ENCODE measurements around the gene MMEL1. TPM values are rescaled to one million over a fixed set of nuclear protein-coding genes. Genes with fewer than 3 reads are reported as not detected.

MMEL1 gene
- polyA plus RNA-seq, 1 donor from 2014 or later, result 5.2 TPM

DNA sequence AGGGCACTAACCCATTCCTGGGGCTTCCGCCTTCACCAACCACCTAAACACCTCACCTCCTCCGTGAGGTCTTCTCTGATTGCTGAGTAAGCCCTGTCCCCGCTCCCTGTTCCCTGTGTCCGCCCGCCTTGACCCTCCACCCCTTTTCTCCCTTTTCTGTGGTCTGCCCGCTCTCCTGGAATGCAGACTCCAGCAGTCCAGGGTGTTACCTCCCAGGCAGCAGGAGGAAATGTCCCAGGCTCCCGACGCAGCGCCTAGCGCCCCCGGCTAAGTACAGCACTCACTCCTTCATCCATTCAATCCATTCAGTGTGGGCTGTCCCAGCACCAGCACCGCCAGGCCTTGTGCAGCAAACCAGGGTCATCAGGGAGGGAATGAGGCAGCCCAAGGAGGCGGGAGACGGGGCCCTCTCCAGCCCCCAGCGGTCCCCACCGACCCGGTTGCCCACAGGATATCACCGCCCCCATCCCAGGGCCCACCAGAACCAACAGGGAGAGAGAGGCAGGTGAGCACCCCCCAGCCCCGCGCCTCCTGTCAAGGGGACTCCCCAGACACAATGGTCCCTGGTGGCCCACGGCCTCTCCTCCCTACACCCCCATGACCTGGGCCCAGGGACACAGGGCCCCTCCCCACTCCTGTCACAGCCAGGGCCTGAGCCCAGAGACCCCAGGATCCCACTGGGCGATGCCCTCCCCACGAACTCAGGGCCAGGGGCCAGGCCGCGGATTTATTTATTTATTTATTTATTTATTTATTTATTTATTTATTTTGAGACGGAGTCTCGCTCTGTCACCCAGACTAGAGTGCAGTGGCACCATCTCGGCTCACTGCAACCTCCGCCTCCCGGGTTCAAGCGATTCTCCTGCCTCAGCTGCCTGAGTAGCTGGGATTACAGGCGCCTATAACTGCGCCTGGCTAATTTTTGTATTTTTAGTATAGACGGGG lies 66.4 kb downstream of the MMEL1 start:
- no peaks in the 10 kb centered on the region for H3K9me3 ChIP-seq (ENCODE audit: low read length)
- H2AFZ ChIP-seq (ENCODE audit: low read depth, low read length), result no peak overlapping the region

DNA sequence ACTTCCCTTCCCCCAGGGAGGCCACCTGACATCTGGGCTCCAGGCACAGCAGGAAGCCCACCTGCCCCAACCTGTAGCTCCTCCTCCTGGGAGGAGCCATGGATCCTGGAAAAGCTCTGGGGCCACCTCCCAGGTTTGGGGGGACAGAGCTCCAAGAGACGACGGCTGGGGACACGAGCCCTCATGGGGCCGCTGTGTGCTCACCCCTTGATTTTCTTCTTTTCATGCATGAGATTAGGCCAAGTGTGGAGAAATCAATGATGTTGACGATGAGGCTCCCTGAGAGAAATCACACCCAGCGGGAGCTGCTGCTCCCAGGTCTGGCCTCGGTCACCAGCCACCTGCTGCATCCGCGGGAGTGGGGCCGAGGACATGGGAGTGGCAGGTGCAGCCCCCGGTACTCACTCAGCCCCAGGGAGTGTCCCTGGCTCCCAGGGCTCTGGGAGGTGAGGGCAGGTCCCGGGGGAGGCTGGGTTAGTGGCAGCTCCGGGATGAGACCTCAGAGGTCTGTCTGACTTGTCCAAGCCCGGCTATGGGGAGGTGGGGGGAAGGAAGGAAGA lies 67.9 kb downstream of the MMEL1 start:
- Histone ChIP-seq H3K4me3 (ENCODE audit: low read length) (no peak overlapping the region), H4K20me1 (ENCODE audit: insufficient read depth) (no peaks in the 10 kb centered on the region), H3K79me2 (replicated peaks; ENCODE audit: insufficient read depth, low read length) (no peaks in the 10 kb centered on the region), H3F3A (ENCODE audit: insufficient read depth, low read length, poor library complexity, severe bottlenecking) (no peaks in the 10 kb centered on the region), H3K9me3 (ENCODE audit: low read length) (no peaks in the 10 kb centered on the region), H3K27ac (ENCODE audit: low read length) (no peak overlapping the region), H3K36me3 (ENCODE audit: insufficient read depth, low read length) (no peaks in the 10 kb centered on the region), H3K9me2 (ENCODE audit: insufficient read depth, low read length) (no peaks in the 10 kb centered on the region), H2AFZ (ENCODE audit: low read depth, low read length) (no peak overlapping the region), H3K27me3 (ENCODE audit: insufficient read depth, low read depth, low read length) (no peaks in the 10 kb centered on the region), H3K9ac (ENCODE audit: low read length) (no peak overlapping the region), H3K4me2 (ENCODE audit: low read length) (no peak overlapping the region)
- no peak for TF ChIP-seq SMC3 (conservative IDR thresholded peaks at IDR 0.05; ENCODE audit: poor library complexity)
- TF ChIP-seq MXI1 (conservative IDR thresholded peaks at IDR 0.05; ENCODE audit: poor library complexity, severe bottlenecking), result no peak
- TF ChIP-seq, protein P1, sequence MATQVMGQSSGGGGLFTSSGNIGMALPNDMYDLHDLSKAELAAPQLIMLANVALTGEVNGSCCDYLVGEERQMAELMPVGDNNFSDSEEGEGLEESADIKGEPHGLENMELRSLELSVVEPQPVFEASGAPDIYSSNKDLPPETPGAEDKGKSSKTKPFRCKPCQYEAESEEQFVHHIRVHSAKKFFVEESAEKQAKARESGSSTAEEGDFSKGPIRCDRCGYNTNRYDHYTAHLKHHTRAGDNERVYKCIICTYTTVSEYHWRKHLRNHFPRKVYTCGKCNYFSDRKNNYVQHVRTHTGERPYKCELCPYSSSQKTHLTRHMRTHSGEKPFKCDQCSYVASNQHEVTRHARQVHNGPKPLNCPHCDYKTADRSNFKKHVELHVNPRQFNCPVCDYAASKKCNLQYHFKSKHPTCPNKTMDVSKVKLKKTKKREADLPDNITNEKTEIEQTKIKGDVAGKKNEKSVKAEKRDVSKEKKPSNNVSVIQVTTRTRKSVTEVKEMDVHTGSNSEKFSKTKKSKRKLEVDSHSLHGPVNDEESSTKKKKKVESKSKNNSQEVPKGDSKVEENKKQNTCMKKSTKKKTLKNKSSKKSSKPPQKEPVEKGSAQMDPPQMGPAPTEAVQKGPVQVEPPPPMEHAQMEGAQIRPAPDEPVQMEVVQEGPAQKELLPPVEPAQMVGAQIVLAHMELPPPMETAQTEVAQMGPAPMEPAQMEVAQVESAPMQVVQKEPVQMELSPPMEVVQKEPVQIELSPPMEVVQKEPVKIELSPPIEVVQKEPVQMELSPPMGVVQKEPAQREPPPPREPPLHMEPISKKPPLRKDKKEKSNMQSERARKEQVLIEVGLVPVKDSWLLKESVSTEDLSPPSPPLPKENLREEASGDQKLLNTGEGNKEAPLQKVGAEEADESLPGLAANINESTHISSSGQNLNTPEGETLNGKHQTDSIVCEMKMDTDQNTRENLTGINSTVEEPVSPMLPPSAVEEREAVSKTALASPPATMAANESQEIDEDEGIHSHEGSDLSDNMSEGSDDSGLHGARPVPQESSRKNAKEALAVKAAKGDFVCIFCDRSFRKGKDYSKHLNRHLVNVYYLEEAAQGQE (IDR thresholded peaks at IDR 0.05; ENCODE audit: borderline replicate concordance), result no peak
- TF ChIP-seq, protein P2, sequence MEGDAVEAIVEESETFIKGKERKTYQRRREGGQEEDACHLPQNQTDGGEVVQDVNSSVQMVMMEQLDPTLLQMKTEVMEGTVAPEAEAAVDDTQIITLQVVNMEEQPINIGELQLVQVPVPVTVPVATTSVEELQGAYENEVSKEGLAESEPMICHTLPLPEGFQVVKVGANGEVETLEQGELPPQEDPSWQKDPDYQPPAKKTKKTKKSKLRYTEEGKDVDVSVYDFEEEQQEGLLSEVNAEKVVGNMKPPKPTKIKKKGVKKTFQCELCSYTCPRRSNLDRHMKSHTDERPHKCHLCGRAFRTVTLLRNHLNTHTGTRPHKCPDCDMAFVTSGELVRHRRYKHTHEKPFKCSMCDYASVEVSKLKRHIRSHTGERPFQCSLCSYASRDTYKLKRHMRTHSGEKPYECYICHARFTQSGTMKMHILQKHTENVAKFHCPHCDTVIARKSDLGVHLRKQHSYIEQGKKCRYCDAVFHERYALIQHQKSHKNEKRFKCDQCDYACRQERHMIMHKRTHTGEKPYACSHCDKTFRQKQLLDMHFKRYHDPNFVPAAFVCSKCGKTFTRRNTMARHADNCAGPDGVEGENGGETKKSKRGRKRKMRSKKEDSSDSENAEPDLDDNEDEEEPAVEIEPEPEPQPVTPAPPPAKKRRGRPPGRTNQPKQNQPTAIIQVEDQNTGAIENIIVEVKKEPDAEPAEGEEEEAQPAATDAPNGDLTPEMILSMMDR (IDR thresholded peaks at IDR 0.05; ENCODE audit: poor library complexity, severe bottlenecking), result no peak
- no peak for TF ChIP-seq EZH2 (IDR thresholded peaks at IDR 0.05; ENCODE audit: borderline replicate concordance, insufficient read depth, low read length, poor library complexity, severe bottlenecking)
- no peak for TF ChIP-seq TAF1 (IDR thresholded peaks at IDR 0.05; ENCODE audit: low read depth)
- no peak for TF ChIP-seq EP300 (conservative IDR thresholded peaks at IDR 0.05; ENCODE audit: poor library complexity, severe bottlenecking)

More for the DNA sequence above, 66.4 kb downstream of the MMEL1 start:
- TF ChIP-seq POLR2AphosphoS5 (IDR thresholded peaks at IDR 0.05) (no peak), EZH2 (IDR thresholded peaks at IDR 0.05; ENCODE audit: borderline replicate concordance, insufficient read depth, low read length, poor library complexity, severe bottlenecking) (no peak), MXI1 (conservative IDR thresholded peaks at IDR 0.05; ENCODE audit: poor library complexity, severe bottlenecking) (no peak), RAD21 (conservative IDR thresholded peaks at IDR 0.05) (no peak), TAF1 (IDR thresholded peaks at IDR 0.05; ENCODE audit: low read depth) (no peak), EP300 (conservative IDR thresholded peaks at IDR 0.05; ENCODE audit: poor library complexity, severe bottlenecking) (no peak), SMC3 (conservative IDR thresholded peaks at IDR 0.05; ENCODE audit: poor library complexity) (no peak)
- TF ChIP-seq, protein P1 (IDR thresholded peaks at IDR 0.05; ENCODE audit: borderline replicate concordance), result no peak
- TF ChIP-seq, protein P2 (IDR thresholded peaks at IDR 0.05; ENCODE audit: poor library complexity, severe bottlenecking), result no peak
- Histone ChIP-seq H3K27me3 (ENCODE audit: insufficient read depth, low read depth, low read length) (no peaks in the 10 kb centered on the region), H4K20me1 (ENCODE audit: insufficient read depth) (no peaks in the 10 kb centered on the region), H3K4me3 (ENCODE audit: low read length) (no peak overlapping the region), H3K9ac (ENCODE audit: low read length) (no peak overlapping the region), H3K36me3 (ENCODE audit: insufficient read depth, low read length) (no peaks in the 10 kb centered on the region), H3K9me2 (ENCODE audit: insufficient read depth, low read length) (no peaks in the 10 kb centered on the region), H3F3A (ENCODE audit: insufficient read depth, low read length, poor library complexity, severe bottlenecking) (no peaks in the 10 kb centered on the region), H3K4me2 (ENCODE audit: low read length) (no peak overlapping the region), H3K27ac (ENCODE audit: low read length) (no peak overlapping the region), H3K79me2 (replicated peaks; ENCODE audit: insufficient read depth, low read length) (no peaks in the 10 kb centered on the region)
